GM19035 (cell line): ENCODE results near the gene KCNG3.
A peak's percentile ranks its signal among the peaks of the same experiment; 100 is the strongest.

ENCODE experiments used
- ATAC-seq: cut with Tn5 transposase; IDR thresholded peaks from one replicate; pipeline ENCODE4 v1.9.1; 2021; ENCODE audit not compliant: unreplicated experiment

Gene KCNG3

GRCh38 chr2:42493468-42494354 is at the start of gene KCNG3:
TSS of gene KCNG3 (minus strand) at chr2:42493982. CDS start at chr2:42493501, 481 bp downstream.
- ATAC-seq: peak; percentile 49

DNA sequence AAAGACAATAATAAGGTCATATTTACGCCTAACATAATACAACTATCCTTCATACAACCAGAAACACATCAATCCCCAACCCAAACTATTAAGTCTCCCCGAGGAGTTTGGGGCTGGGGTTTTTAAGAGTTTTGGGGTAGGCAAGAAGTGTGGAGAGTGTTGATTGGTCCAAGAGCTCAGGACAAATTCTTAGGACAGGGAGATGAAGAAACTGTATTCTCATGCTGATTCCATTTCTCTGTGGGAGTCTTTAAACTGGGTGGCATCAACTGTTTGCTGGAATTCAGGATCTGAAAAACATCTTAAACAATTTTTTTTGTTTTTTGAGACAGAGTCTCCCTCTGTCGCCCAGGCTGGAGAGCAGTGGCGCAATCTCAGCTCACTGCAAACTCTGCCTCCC is 49.1 kb upstream of the KCNG3 start:
- no peak for ATAC-seq

DNA sequence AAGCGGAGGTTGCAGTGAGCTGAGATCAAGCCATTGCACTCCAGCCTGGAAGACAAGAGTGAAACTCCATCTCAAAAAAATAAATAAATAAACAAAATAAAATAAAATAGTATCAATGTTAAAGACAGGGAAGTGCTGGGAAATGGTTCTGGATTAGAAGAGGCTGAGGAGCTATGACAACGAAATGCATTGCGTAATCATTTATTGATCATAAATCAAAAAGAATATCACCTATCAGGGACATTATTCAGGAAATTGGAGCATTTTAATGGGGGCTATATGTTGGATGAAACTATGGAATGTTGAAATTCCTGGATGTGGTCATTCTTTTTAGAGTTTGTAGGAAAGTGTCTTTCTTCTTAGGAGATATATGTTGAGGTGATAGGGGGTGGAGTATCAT is 43.7 kb upstream of the KCNG3 start:
- no peak for ATAC-seq

DNA sequence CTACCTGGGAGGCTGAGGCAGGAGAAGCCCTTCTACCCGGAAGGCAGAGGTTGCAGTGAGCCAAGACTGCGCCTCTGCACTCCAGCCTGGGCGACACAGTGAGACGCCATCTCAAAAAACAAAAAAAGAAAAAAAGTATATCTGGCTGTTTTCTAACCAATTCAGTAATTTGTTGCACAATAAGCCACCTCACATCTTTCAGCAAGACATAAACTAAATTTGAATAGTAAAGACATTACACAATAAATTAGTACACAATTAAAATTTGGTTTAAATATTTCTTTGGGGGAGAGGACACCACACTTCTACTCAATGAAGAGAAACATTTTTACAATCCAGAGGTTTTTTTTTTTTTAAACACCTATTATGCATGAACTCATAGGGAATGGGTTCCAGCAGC is 38.6 kb upstream of the KCNG3 start:
- no peak for ATAC-seq

- ATAC-seq: no peak
Measured at GRCh38 chr2:42523341-42523740, 29.6 kb upstream of the KCNG3 start.

GRCh38 chr2:42522035-42522434 is 28.3 kb upstream of the KCNG3 start:
- ATAC-seq: no peak

GRCh38 chr2:42519624-42520023 is 25.8 kb upstream of the KCNG3 start:
- no peak for ATAC-seq

DNA sequence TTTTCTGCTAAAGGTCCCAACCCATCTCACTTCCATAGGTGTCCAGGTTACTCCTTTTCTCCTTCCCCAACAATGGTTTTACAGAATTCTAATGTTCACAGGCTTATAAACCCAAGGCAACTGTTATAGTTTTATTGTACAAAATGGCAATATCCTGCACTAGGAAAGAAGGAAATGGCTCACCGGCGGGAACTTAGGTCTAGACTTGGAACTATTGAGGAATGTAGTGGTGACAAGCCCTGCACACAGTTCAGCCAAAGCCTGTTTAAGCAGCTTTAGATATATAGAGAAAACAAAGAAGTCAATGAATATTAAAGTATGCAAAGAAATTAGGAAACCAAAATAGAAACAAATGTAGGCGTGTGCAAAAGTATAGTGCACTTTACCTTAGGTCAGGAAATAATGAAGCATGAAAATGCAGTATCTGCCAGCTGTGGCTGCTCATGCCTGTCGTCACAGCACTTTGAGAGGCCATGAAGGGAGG is 22.7 kb upstream of the KCNG3 start:
- no peak for ATAC-seq

- no peak for ATAC-seq
Measured at GRCh38 chr2:42513252-42513918, 19.6 kb upstream of the KCNG3 start.

GRCh38 chr2:42510608-42511243 is 16.9 kb upstream of the KCNG3 start:
- ATAC-seq: no peak

- no peak for ATAC-seq
Measured at GRCh38 chr2:42510191-42510590, 16.4 kb upstream of the KCNG3 start.

DNA sequence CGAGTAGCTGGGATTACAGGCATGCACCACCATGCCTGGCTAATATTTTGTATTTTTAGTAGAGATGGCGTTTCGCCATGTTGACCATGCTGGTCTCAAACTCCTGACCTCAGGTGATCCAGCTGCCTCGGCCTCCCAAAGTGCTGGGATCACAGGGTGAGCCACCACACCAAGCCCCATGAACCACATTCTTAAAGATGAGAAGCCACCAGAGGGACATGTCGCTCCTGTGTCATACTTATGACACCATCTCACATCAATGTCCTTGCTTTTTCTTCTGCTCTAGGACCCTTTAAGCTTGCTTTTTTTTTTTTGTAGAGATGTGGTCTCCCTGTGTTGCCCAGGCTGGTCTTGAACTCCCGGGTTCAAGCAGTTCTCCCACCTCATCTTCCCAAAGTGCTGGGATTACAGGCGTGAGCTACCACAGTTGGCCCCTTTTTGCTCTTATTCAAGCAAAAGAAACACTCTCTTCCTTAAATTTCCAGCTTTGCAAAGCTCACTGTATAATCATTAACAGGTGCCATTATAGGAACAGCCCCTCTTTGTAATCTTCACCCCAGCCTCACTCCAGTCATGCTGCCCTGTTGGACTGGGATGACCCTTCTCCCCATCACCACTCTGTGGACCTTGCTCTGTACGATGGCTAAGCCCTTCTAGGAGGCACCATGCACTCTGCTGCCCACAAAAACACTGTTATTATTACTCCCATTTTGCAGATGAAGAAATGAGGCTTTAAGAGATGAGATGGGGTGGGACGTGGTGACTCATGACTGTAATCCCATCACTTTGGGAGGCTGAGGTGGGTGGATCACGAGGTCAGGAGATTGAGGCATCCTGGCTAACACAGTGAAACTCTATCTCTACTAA is 10.8 kb upstream of the KCNG3 start:
- no peak for ATAC-seq

DNA sequence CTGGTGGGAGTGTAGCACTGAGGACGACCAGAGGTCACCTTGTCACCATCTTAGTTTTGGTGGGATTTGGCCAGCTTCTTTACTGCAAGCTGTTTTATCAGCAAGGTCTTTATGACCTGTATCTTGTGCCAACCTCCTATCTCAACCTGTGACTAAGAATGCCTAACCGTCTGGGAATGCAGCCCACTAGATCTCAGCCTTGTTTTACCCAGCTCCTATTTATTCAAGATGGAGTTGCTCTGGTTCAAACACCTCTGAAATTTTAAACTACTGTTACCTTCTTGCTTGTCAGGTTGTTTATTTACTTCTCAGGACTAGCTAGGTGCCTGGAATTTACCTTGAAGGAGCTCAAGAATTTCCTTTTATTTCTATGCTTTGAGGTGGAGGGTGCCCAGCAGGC is 9.5 kb upstream of the KCNG3 start:
- no peak for ATAC-seq

DNA sequence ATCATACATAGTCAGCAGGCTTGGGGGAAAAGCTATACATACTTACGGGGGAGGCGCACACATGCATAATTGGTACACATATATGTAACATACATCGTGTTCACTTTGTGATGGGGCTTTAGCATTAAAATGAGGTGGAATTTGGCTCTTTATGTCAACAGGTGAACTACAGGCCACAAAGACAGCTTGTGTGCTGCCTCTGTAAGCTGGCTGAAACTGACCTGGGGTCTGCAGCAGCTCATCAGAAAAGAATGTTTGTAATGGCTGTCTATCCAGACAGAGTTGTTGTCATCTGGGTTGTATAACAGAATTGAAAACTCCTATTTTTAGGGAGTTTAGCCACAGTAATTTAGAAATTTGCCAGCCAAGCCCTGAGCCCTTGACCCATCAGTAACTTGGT is 4.7 kb upstream of the KCNG3 start:
- ATAC-seq: no peak

DNA sequence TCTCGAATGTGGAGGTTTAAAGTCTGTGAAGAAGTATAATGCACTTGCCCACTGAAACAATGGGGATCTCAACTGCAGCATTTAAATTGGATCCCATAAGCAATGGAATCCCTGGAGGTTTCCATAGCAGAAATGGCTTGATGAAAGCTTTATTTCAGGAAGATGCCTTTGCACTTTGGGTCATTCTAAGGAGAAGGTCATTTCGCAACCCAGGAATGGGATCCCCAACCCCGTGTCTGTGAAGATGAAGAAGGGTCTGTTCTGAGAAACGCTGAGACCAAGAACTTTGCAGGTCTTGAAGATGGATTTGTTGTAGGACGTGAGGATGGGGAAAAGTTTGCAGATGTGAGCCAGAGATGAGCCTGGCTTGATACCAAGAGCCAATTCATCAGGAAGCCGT is 1.8 kb upstream of the KCNG3 start:
- ATAC-seq: no peak

- ATAC-seq: no peak
Measured at GRCh38 chr2:42495234-42495581, 1.4 kb upstream of the KCNG3 start.

GRCh38 chr2:42494355-42495233 is 812 bp upstream of the KCNG3 start:
- peak; percentile 69 for ATAC-seq

DNA sequence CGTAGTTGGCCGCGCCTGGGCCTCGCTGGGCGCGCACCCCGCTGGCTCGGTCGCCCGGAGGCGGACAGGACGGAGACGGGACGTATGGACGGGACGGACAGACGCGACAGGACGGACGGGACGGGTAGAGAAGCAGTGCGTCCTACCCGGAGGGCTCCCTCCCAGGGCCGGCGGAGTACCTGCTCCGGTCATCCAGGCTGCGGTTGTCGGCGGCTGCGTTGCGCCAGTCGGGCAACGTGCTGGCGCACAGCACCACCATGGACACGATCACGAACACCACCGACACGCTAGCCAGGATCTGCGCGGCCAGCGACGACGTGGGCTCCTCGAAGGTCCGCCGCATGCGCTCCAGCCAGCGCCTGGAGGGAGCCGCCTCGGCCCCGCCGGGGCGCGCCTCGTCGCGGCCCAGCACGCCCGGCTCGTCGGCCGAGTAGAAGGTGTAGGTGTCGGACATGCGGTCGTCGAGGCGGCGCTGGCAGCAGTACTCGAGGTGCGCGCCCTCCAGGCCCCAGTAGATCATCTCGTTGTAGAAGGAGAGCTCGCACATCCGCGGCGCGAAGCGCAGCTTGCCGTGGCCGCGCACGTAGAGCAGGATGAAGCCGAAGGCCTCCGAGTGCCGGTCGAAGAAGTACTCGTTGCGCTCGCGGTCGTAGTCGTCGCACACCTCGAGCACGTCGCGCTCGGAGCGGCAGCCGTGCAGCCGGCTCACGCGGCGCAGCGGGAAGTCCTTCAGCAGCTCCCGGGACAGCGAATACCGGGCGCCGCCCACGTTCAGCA is 903 bp downstream of the KCNG3 start:
- ATAC-seq: no peak

DNA sequence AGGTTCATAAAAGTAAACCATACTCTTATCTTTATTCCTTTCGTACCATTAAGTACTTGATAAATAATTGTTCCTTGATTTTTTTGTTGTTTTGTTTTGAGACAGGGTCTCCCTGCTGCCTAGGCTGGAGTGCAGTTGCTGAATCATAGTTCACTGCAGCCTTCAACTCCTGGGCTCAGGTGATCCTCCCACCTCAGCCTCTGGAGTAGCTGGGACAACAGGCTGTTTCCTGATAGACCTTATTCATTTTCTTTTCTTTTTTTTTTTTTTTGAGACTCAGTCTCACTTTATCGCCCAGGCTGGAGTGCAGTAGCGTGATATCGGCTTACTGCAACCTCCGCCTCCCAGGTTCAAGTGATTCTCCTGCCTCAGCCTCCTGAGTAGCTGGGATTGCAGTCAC is 5.5 kb downstream of the KCNG3 start:
- no peak for ATAC-seq
